Panc1 (cell line): ENCODE results near the gene CXCR6. TPM values are rescaled to one million over a fixed set of nuclear protein-coding genes. Genes with fewer than 3 reads are reported as not detected.

Source experiments
- ATAC-seq: fragments of 200-7000 bp; cut with Tn5 transposase; 2 replicates; pipeline ENCODE4 v1.9.1; 2020; ENCODE audit warnings: mild to moderate bottlenecking, moderate library complexity
- BruUV-seq: library from RNA; stranded (reverse); fragments of 400-500 nt; replicated peaks from 2 replicates; lab custom pipeline; 2021; lab: Mats Ljungman, UMichigan
- CTCF ChIA-PET: fragments of 300-600 bp; sonication (Branson Sonifier 250); formaldehyde crosslinking; loops from one replicate; lab custom pipeline; 2022; ENCODE audit warnings: antibody characterized with exemption; lab: Charles Lee
- POLR2A ChIA-PET: fragments of 300-600 bp; sonication (Branson Sonifier 250); formaldehyde crosslinking; loops from one replicate; lab custom pipeline; 2022; ENCODE audit warnings: antibody characterized with exemption; lab: Charles Lee
- DNase-seq: peaks from one replicate; pipeline ENCODE4 v3.0.0-alpha.2; 2010; ENCODE audit warnings: low read depth, low spot score
- H3K27ac ChIP-seq: 2 replicates; pipeline ENCODE4 v1.5.1; 2011; ENCODE audit warnings: mild to moderate bottlenecking, low read length, inconsistent platforms
- H3K27me3 ChIP-seq: fragments of 200-500 bp; sonication (Bioruptor generic); 2 replicates; pipeline ENCODE4 v1.6.0; 2014; ENCODE audit warnings: low read length, inconsistent platforms; ENCODE audit not compliant: control insufficient read depth, insufficient read depth
- H3K36me3 ChIP-seq: fragments of 200-500 bp; sonication (Bioruptor generic); 2 replicates; pipeline ENCODE4 v1.5.1; 2014; ENCODE audit warnings: inconsistent platforms, mild to moderate bottlenecking, low read length, moderate library complexity; ENCODE audit not compliant: control insufficient read depth, insufficient read depth
- H3K4me1 ChIP-seq: 2 replicates; pipeline ENCODE4 v1.5.1; 2011; ENCODE audit warnings: inconsistent platforms, mild to moderate bottlenecking, low read length, moderate library complexity; ENCODE audit not compliant: control insufficient read depth, insufficient read depth
- H3K4me3 ChIP-seq, 2 experiments: 2 replicates each; pipeline ENCODE4 v1.5.1; 2011 to 2012; ENCODE audit warnings: low read depth in 2 of 2, low read length in 2 of 2, mild to moderate bottlenecking in 2 of 2, inconsistent platforms in 1 of 2, moderate library complexity in 1 of 2
- H3K9me3 ChIP-seq: fragments of 200-500 bp; sonication (Bioruptor generic); 2 replicates; pipeline ENCODE4 v1.5.1; 2014; ENCODE audit warnings: low read depth, mild to moderate bottlenecking, inconsistent platforms, low read length, moderate library complexity; ENCODE audit not compliant: control insufficient read depth, insufficient read depth
- CTCF ChIP-seq: fragments of 450-650 bp; IDR thresholded peaks from 2 replicates; pipeline ENCODE4 v1.5.1; 2017; ENCODE audit warnings: mild to moderate bottlenecking
- POLR2AphosphoS5 ChIP-seq: IDR thresholded peaks from 2 replicates; pipeline ENCODE4 v1.6.1; 2012; ENCODE audit warnings: mild to moderate bottlenecking, low read depth, low read length, moderate library complexity
- REST ChIP-seq, 2 experiments: IDR thresholded peaks; 2 replicates each; pipeline ENCODE4 v1.6.1; 2011 to 2012; ENCODE audit warnings: low read depth in 2 of 2, control low read depth in 1 of 2, low read length in 1 of 2, mild to moderate bottlenecking in 1 of 2, moderate library complexity in 1 of 2; ENCODE audit not compliant: insufficient read depth in 1 of 2
- SIN3A ChIP-seq: IDR thresholded peaks from 2 replicates; pipeline ENCODE4 v1.6.1; 2012; ENCODE audit warnings: low read depth, mild to moderate bottlenecking, low read length, moderate library complexity, borderline replicate concordance; ENCODE audit not compliant: insufficient read depth
- TCF7L2 ChIP-seq: IDR thresholded peaks from 2 replicates; pipeline ENCODE4 v1.6.1; 2011; ENCODE audit warnings: mild to moderate bottlenecking, low read depth, low read length, inconsistent platforms
- in situ Hi-C: cut with HindIII; loops from 2 replicates; pipeline ENCODE4 v1.10.0; 2016; ENCODE audit warnings: low sequenced_read_pairs, low pct_unique_long_range_greater_than_20kb
- intact Hi-C: fragments of 100-400 bp; cut with micrococcal nuclease; formaldehyde crosslinking; loops from one replicate; pipeline ENCODE4 v1.10.0; 2022; ENCODE audit not compliant: unreplicated experiment
- total RNA-seq: library from RNA; stranded (reverse); gene quantifications from one replicate; pipeline ENCODE4 v1.2.1, GENCODE V29; 2021; ENCODE audit not compliant: unreplicated experiment

The CXCR6 gene
- total RNA-seq, 1 experiment from 2014 or later: not detected

GRCh38 chr3:45967724-45968123, 24.5 kb downstream of the CXCR6 start:
- no peak for ATAC-seq
- no TSS peak for BruUV-seq
- Histone ChIP-seq H3K36me3 (no peaks in the 10 kb centered on the region), H3K4me1 (no peaks in the 10 kb centered on the region), H3K4me3 (no peak overlapping the region), H3K27me3 (no peaks in the 10 kb centered on the region), H3K27ac (no peak overlapping the region), H3K9me3 (no peaks in the 10 kb centered on the region)
- TF ChIP-seq TCF7L2 (no peak), CTCF (no peak), SIN3A (no peak), REST (IDR thresholded peaks at IDR 0.05; ENCODE audit: insufficient read depth in 1 of 2, low read depth in 2 of 2, low read length in 1 of 2) (no peak), POLR2AphosphoS5 (no peak)
- no peak for DNase-seq
- in situ Hi-C loops (no loop called here), intact Hi-C loops (no loop called here)
- ChIA-PET POLR2A (no interaction called here), CTCF (no interaction called here)

- CTCF ChIA-PET: no interaction called here
- Histone ChIP-seq H3K9me3 (no peaks in the 10 kb centered on the region), H3K27me3 (no peaks in the 10 kb centered on the region), H3K36me3 (no peaks in the 10 kb centered on the region), H3K4me3 (no peak overlapping the region), H3K4me1 (no peaks in the 10 kb centered on the region), H3K27ac (no peak overlapping the region)
- DNase-seq (no peak), ATAC-seq (no peak)
- in situ Hi-C loops (no loop called here), intact Hi-C loops (no loop called here)
- TF ChIP-seq TCF7L2 (no peak), CTCF (no peak), REST (IDR thresholded peaks at IDR 0.05; ENCODE audit: insufficient read depth in 1 of 2, low read depth in 2 of 2, low read length in 1 of 2) (no peak), POLR2AphosphoS5 (no peak), SIN3A (no peak)
- BruUV-seq: TSS peak; percentile 85
- POLR2A ChIA-PET: no interaction called here
Measured at GRCh38 chr3:45968149-45968548, 24.9 kb downstream of the CXCR6 start.
